HCT116 (cell line): Measurements from ENCODE around the gene ZNF777.

Source experiments
- CTCF ChIP-seq, 3 experiments: fragments of 200-600 bp in 1 of 3; sonication (generic) in 1 of 3; IDR thresholded peaks in 2 of 3; conservative IDR thresholded peaks in 1 of 3; 2 replicates each; pipeline ENCODE4 v1.5.1; 2012 to 2017; ENCODE audit warnings: low read depth in 2 of 3, low read length in 2 of 3, antibody characterized with exemption in 1 of 3, borderline replicate concordance in 1 of 3, control low read depth in 1 of 3, mild to moderate bottlenecking in 1 of 3, mixed read lengths in 1 of 3, mixed run types in 1 of 3, moderate library complexity in 1 of 3; ENCODE audit not compliant: insufficient read depth in 1 of 3
- POLR2A ChIP-seq: IDR thresholded peaks from 2 replicates; pipeline ENCODE4 v1.7.0; 2011; ENCODE audit warnings: borderline replicate concordance; ENCODE audit not compliant: insufficient read depth, insufficient read length; ENCODE audit errors: extremely low read depth
- SRF ChIP-seq: IDR thresholded peaks from 2 replicates; pipeline ENCODE4 v1.6.1; 2012; ENCODE audit warnings: low read depth

- TF ChIP-seq CTCF (IDR thresholded peaks at IDR 0.05 in 2 of 3, conservative IDR thresholded peaks at IDR 0.05 in 1 of 3; ENCODE audit: borderline replicate concordance in 1 of 3, insufficient read depth in 1 of 3, low read depth in 2 of 3, low read length in 2 of 3) (no peak), POLR2A (no peak), SRF (no peak)
Measured at GRCh38 chr7:149473251-149473650, 12.4 kb upstream of the ZNF777 start.
